K562 (cell line): ENCODE measurements around the gene VTI1B. TPM values are rescaled to one million over a fixed set of nuclear protein-coding genes. Genes with fewer than 3 reads are reported as not detected.

Source experiments
- CCAR2 ChIP-seq: fragments of 200-400 bp; formaldehyde crosslinking; IDR thresholded peaks from 2 replicates; pipeline ENCODE4 v1.6.1; 2017; ENCODE audit warnings: mild to moderate bottlenecking, low read depth, low read length
- CEBPB ChIP-seq: fragments of 450-650 bp; IDR thresholded peaks from 2 replicates; pipeline ENCODE4 v1.6.1; 2016; ENCODE audit warnings: missing genetic modification characterization, missing compliant biosample characterization
- EHMT2 ChIP-seq: fragments of 450-650 bp; IDR thresholded peaks from 2 replicates; pipeline ENCODE4 v1.6.1; 2018; ENCODE audit warnings: antibody characterized with exemption
- PCBP1 ChIP-seq: fragments of 200-400 bp; formaldehyde crosslinking; IDR thresholded peaks from 2 replicates; pipeline ENCODE4 v1.6.1; 2018; ENCODE audit warnings: mild to moderate bottlenecking, low read depth, low read length; ENCODE audit not compliant: poor library complexity, severe bottlenecking
- RAD51 ChIP-seq: fragments of 450-650 bp; IDR thresholded peaks from 2 replicates; pipeline ENCODE4 v1.7.1; 2016; ENCODE audit warnings: low read depth, mild to moderate bottlenecking, borderline replicate concordance
- SIX5 ChIP-seq, 2 experiments: IDR thresholded peaks; 2 replicates each; pipeline ENCODE4 v1.6.1; 2011; ENCODE audit warnings: low read length in 2 of 2, borderline replicate concordance in 1 of 2, low read depth in 1 of 2, mild to moderate bottlenecking in 1 of 2, moderate library complexity in 1 of 2; ENCODE audit not compliant: insufficient read depth in 1 of 2
- ZNF197 ChIP-seq: fragments of 200-800 bp; sonication (Bioruptor generic); IDR thresholded peaks from 2 replicates; pipeline ENCODE4 v1.6.1; 2016; ENCODE audit warnings: low read depth, missing genetic modification characterization, missing compliant biosample characterization
- ZNF274 ChIP-seq: IDR thresholded peaks from 2 replicates; pipeline ENCODE4 v1.6.1; 2011; ENCODE audit warnings: low read depth, mild to moderate bottlenecking, low read length, moderate library complexity, borderline replicate concordance
- polyA plus RNA-seq, 8 experiments: library from polyadenylated mRNA; depleted of rRNA in 4 of 8; stranded (reverse) in 5 of 8; unstranded in 3 of 8; fragments of >200 nt; fragmentation: Nextera tagmentation in 2 of 8; fragmentation: Illumina TruSeq in 1 of 8; extraction: Ambion mirVana in 2 of 8; extraction: Trizol in 1 of 8; gene quantifications; 2 replicates each; pipeline versions ENCODE4 v1.2.1 to v1.2.3, GENCODE V29; 2011 to 2014; ENCODE audit warnings: inconsistent platforms in 1 of 8, missing spikeins in 1 of 8
- total RNA-seq, 7 experiments: library from RNA; depleted of rRNA in 6 of 7; stranded (reverse); fragments of >200 nt in 6 of 7; fragmentation: Illumina TruSeq in 2 of 7; extraction: Trizol in 2 of 7; gene quantifications; 2 replicates each; pipeline versions ENCODE4 v1.2.1 to v1.2.3, GENCODE V29; 2011 to 2021; ENCODE audit warnings: low replicate concordance in 1 of 7
- TF ChIP-seq, protein P1 (sequence below), 2 experiments: fragments of 450-650 bp; IDR thresholded peaks; 2 replicates each; pipeline ENCODE4 v1.6.1; 2018; ENCODE audit warnings: mild to moderate bottlenecking in 2 of 2, low read depth in 1 of 2; ENCODE audit not compliant: partially characterized antibody in 2 of 2
- TF ChIP-seq, protein P2 (sequence below), 3 experiments: fragments of 200-800 bp in 1 of 3; fragments of 250-450 bp in 1 of 3; fragments of 450-650 bp in 1 of 3; sonication (Bioruptor Pico) in 1 of 3; sonication (Bioruptor generic) in 1 of 3; formaldehyde crosslinking in 1 of 3; IDR thresholded peaks; 2 replicates each; pipeline versions ENCODE4 v1.6.1 to v1.8.0; 2016 to 2022; ENCODE audit warnings: mild to moderate bottlenecking in 2 of 3, missing genetic modification characterization in 2 of 3, missing compliant biosample characterization in 1 of 3, moderate library complexity in 1 of 3

Gene VTI1B
- total and polyA plus RNA-seq, 9 of the 15 experiments (the other 6 are each of a cell fraction or from before 2014, with no cell fraction given) = 7.8 to 69.8 (median 50.1) TPM

DNA sequence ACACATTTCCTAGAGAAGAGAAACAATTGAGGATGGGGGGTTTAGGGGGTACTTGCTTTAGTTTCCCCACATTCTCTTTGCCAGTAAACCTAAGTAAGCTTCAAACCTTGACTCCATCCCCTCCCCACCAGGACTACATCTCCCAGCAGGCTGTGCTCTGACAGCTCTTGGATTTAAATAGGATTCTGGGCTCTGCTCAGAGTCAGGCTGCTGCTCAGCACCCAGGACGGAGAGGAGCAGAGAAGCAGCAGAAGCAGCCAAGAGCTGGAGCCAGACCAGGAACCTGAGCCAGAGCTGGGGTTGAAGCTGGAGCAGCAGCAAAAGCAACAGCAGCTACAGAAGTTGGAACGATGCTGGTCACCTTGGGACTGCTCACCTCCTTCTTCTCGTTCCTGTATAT lies 47.9 kb upstream of the VTI1B start (continued):
- TF ChIP-seq RAD51 (no peak), PCBP1 (no peak), CCAR2 (no peak), ZNF197 (no peak), CEBPB (tag) (no peak), EHMT2 (no peak), SIX5 (IDR thresholded peaks at IDR 0.05; ENCODE audit: borderline replicate concordance in 1 of 2, insufficient read depth in 1 of 2, low read depth in 1 of 2, low read length in 2 of 2) (peak in 1 of 2 experiments; percentile 32; a peak in 1 of 4 replicates), ZNF274 (no peak)
- TF ChIP-seq, protein P1, sequence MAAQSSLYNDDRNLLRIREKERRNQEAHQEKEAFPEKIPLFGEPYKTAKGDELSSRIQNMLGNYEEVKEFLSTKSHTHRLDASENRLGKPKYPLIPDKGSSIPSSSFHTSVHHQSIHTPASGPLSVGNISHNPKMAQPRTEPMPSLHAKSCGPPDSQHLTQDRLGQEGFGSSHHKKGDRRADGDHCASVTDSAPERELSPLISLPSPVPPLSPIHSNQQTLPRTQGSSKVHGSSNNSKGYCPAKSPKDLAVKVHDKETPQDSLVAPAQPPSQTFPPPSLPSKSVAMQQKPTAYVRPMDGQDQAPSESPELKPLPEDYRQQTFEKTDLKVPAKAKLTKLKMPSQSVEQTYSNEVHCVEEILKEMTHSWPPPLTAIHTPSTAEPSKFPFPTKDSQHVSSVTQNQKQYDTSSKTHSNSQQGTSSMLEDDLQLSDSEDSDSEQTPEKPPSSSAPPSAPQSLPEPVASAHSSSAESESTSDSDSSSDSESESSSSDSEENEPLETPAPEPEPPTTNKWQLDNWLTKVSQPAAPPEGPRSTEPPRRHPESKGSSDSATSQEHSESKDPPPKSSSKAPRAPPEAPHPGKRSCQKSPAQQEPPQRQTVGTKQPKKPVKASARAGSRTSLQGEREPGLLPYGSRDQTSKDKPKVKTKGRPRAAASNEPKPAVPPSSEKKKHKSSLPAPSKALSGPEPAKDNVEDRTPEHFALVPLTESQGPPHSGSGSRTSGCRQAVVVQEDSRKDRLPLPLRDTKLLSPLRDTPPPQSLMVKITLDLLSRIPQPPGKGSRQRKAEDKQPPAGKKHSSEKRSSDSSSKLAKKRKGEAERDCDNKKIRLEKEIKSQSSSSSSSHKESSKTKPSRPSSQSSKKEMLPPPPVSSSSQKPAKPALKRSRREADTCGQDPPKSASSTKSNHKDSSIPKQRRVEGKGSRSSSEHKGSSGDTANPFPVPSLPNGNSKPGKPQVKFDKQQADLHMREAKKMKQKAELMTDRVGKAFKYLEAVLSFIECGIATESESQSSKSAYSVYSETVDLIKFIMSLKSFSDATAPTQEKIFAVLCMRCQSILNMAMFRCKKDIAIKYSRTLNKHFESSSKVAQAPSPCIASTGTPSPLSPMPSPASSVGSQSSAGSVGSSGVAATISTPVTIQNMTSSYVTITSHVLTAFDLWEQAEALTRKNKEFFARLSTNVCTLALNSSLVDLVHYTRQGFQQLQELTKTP (IDR thresholded peaks at IDR 0.05; ENCODE audit: low read depth in 1 of 2, partially characterized antibody in 2 of 2) = peak in 1 of 2 experiments; percentile 66
- TF ChIP-seq, protein P2, sequence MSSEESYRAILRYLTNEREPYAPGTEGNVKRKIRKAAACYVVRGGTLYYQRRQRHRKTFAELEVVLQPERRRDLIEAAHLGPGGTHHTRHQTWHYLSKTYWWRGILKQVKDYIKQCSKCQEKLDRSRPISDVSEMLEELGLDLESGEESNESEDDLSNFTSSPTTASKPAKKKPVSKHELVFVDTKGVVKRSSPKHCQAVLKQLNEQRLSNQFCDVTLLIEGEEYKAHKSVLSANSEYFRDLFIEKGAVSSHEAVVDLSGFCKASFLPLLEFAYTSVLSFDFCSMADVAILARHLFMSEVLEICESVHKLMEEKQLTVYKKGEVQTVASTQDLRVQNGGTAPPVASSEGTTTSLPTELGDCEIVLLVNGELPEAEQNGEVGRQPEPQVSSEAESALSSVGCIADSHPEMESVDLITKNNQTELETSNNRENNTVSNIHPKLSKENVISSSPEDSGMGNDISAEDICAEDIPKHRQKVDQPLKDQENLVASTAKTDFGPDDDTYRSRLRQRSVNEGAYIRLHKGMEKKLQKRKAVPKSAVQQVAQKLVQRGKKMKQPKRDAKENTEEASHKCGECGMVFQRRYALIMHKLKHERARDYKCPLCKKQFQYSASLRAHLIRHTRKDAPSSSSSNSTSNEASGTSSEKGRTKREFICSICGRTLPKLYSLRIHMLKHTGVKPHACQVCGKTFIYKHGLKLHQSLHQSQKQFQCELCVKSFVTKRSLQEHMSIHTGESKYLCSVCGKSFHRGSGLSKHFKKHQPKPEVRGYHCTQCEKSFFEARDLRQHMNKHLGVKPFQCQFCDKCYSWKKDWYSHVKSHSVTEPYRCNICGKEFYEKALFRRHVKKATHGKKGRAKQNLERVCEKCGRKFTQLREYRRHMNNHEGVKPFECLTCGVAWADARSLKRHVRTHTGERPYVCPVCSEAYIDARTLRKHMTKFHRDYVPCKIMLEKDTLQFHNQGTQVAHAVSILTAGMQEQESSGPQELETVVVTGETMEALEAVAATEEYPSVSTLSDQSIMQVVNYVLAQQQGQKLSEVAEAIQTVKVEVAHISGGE (CRISPR knock-in tag; IDR thresholded peaks at IDR 0.05) = no peak
